HG02642 (cell line): ENCODE measurements around the gene TBX2.
"Not testable (repeated sequence)": the region's sequence is repeated elsewhere in the genome, so short reads cannot be mapped to it uniquely, and the experiment has no call there.

Experiments used
- ATAC-seq: cut with Tn5 transposase; IDR thresholded peaks from one replicate; pipeline ENCODE4 v1.9.1; 2021; ENCODE audit warnings: mild to moderate bottlenecking; ENCODE audit not compliant: unreplicated experiment, poor library complexity

TBX2 gene

GRCh38 chr17:61425682-61426481, 26.2 kb downstream of the TBX2 start:
- ATAC-seq, result no peak

- ATAC-seq, result no peak
These were observed 27.1 kb downstream of the TBX2 start for GRCh38 chr17:61426482-61427304.

DNA sequence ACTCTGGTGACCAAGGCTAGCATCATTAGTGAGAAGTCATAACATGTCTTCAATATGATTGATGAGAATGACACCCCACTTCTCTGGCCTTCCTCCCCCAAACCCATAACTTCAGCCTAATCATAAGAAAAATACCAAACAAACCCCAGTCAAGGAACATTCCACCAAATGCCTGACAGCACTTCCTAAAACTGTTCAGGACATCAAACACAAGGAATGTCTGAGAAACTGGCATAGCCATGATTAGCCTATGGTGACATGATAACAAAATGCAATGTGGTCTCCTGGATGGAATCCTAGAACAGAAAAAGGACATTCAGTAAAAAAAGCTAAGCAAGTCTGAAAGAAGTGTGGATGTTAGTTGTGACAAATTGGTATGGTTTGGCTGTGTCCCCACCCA, 27.9 kb downstream of the TBX2 start:
- no peak for ATAC-seq

- ATAC-seq, result no peak
These were observed 29.6 kb downstream of the TBX2 start for GRCh38 chr17:61429274-61429673.

- not testable (repeated sequence) for ATAC-seq
These were observed 30.2 kb downstream of the TBX2 start for GRCh38 chr17:61429831-61430230.

GRCh38 chr17:61431594-61432311, 32.1 kb downstream of the TBX2 start:
- no peak for ATAC-seq

- no peak for ATAC-seq
These were observed 36.6 kb downstream of the TBX2 start for GRCh38 chr17:61436273-61436672.

GRCh38 chr17:61436995-61437704, 37.5 kb downstream of the TBX2 start:
- no peak for ATAC-seq

GRCh38 chr17:61440697-61441096, 41.1 kb downstream of the TBX2 start:
- ATAC-seq, result no peak

DNA sequence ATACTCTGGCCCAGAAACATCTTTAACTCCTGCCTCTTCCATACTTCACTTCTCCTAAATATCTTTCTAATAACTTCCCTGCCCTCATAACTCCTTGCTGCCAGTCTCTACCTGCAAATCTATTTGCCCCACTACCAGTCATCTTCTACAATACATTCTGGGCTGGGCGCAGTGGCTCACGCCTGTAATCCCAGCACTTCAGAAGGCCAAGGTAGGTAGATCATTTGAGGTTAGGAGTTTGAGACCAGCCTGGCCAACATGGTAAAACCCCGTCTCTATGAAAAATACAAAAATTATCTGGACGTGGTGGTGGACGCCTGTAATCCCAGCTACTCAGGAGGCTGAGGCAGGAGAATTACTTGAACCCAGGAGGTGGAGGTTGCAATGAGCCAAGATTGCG, 41.9 kb downstream of the TBX2 start:
- not testable (repeated sequence) for ATAC-seq

- ATAC-seq, result no peak
These were observed 42.6 kb downstream of the TBX2 start for GRCh38 chr17:61442136-61442775.

- ATAC-seq, result no peak
These were observed 43.3 kb downstream of the TBX2 start for GRCh38 chr17:61442878-61443474.

- no peak for ATAC-seq
These were observed 43.8 kb downstream of the TBX2 start for GRCh38 chr17:61443475-61443882.

- ATAC-seq, result no peak
These were observed 44.4 kb downstream of the TBX2 start for GRCh38 chr17:61444075-61444474.

GRCh38 chr17:61444831-61445230, 45.2 kb downstream of the TBX2 start:
- ATAC-seq, result no peak

DNA sequence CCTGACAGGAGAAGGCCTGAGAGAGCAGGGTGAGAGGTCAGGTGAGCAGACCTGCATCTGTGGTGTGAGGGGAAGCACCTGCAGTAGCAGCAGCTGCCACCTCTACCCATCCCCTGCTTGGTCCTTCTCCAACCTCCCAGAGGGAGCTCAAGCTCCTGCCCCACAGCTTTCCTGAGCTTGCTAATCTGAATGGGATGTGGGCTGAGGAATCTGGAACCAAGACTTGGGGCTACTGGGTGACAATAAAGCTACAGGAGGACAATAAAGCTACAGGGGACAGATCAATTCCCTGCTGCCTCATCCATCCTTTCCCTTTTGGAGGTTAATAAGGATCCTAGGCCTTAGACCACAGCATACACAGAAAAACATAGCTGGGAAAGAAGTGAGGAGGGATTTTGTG, 47.7 kb downstream of the TBX2 start:
- no peak for ATAC-seq

- ATAC-seq, result no peak
These were observed 48.4 kb downstream of the TBX2 start for GRCh38 chr17:61448042-61448441.

DNA sequence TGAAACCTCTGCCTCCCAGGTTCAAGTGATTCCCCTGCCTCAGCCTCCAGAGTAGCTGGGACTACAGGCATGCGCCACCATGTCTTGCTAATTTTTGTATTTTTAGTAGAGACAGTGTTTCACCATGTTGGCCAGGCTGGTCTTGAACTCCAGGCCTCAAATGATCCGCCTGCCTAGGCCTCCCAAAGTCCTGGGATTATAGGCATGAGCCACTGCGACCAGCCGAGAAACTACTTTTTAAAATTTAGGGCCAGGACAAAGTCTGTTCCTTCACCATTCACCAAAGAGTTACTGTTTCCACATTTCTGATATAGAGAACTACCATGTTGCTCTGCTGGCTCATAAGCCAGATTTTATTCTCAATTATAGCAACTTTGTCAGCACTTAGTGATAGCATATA, 49.5 kb downstream of the TBX2 start:
- ATAC-seq, result not testable (repeated sequence)
